ENCODE measurements around the gene KRTAP9-2.
"Not testable (repeated sequence)": the region's sequence is repeated elsewhere in the genome, so short reads cannot be mapped to it uniquely, and the experiment has no call there.

The KRTAP9-2 gene

DNA sequence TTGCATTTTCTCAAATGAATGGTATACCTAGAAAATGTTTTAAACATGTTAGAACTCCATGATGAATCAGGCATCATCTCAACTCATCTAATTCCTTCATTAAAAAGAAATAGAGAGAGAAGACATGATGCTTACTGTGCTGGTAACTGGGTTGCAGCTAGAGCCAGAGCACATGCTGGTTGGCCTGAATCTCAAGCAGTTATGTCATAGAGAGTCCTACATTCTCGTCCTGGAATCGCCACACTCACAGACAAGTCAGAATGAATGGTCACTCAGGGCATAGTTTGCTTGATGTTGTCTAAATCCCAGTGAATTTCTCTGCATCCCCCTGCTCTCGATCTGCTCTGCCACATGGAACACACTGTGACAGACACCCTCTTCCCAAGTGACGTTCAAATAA is 10.7 kb downstream of the KRTAP9-2 start:
- DNase-seq, result not testable (repeated sequence)

DNA sequence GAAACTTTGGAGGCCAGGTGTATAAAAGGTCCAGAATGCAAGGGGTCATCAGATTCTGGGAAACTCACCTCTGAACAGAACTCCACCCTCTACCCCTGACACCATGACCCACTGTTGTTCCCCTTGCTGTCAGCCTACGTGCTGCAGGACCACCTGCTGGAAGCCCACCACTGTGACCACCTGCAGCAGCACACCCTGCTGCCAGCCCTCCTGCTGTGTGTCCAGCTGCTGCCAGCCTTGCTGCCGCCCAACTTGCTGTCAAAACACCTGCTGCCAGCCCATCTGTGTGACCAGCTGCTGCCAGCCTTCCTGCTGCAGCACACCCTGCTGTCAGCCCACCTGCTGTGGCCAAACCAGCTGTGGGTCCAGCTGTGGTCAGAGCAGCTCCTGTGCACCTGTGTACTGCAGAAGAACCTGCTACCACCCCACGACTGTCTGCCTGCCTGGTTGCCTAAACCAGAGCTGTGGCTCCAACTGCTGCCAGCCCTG is 11.5 kb downstream of the KRTAP9-2 start, which contains the start of gene KRTAP9-8:
Gene KRTAP9-8 (plus strand): TSS at position 51 of the 489 bp plus-strand sequence. CDS start 53 bp downstream, at position 104.
- DNase-seq, result not testable (repeated sequence)

- not testable (repeated sequence) for DNase-seq
These were observed 20.7 kb downstream of the KRTAP9-2 start for GRCh38 chr17:41246995-41247787.

DNA sequence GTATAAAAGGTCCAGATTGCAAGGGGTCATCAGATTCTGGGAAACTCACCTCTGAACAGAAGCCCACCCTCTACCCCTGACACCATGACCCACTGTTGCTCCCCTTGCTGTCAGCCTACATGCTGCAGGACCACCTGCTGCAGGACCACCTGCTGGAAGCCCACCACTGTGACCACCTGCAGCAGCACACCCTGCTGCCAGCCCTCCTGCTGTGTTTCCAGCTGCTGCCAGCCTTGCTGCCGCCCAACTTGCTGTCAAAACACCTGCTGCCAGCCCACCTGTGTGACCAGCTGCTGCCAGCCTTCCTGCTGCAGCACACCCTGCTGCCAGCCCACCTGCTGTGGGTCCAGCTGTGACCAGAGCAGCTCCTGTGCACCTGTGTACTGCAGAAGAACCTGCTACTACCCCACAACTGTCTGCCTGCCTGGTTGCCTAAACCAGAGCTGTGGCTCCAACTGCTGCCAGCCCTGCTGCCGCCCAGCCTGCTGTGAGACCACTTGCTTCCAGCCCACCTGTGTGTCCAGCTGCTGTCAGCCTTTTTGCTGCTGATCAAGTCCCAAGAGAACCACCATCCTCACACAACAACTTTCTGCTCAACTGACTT is 23.3 kb downstream of the KRTAP9-2 start, which contains the start of gene KRTAP9-4:
Gene KRTAP9-4 (plus strand): TSS at position 51 of the 604 bp plus-strand sequence. CDS start 34 bp downstream, at position 85.
- DNase-seq, result not testable (repeated sequence)

DNA sequence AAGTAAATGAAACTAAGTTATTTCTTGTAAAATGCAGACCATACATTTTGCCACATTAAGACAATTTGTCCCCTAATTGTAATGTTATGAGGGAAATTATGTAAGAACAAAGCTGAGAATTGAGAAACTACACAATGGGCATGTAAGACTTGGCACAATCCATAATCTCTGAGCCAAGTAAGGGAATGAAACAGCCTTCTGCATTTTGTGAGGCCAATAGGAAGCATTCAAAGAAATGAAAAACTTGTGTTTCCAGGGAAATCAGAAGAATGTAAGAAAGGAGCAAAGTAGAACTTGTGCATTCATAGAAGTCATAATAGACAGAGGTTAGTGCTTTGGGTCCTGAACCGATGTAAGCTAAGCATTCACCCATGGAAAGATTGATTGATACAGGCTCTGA is 24.8 kb downstream of the KRTAP9-2 start:
- DNase-seq, result no peak

DNA sequence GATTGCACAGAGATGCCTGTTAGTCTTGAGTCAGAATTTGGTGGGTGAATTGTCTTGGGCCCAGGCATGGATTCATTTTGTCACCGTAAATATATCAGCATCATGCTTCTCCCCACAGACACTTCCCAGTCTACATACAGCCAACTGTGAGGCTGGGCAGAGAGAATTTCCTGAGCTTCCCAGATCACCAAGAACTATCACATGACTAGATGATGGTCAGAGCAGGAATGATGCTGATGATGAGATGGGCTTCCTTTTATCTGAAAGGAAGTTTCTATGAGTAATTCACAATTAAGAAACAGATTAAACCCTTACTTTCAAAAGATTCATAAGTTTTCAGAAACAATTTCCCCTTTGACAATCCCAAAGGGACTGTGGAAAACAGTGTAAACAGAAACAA is 28.4 kb downstream of the KRTAP9-2 start:
- DNase-seq, result no peak

DNA sequence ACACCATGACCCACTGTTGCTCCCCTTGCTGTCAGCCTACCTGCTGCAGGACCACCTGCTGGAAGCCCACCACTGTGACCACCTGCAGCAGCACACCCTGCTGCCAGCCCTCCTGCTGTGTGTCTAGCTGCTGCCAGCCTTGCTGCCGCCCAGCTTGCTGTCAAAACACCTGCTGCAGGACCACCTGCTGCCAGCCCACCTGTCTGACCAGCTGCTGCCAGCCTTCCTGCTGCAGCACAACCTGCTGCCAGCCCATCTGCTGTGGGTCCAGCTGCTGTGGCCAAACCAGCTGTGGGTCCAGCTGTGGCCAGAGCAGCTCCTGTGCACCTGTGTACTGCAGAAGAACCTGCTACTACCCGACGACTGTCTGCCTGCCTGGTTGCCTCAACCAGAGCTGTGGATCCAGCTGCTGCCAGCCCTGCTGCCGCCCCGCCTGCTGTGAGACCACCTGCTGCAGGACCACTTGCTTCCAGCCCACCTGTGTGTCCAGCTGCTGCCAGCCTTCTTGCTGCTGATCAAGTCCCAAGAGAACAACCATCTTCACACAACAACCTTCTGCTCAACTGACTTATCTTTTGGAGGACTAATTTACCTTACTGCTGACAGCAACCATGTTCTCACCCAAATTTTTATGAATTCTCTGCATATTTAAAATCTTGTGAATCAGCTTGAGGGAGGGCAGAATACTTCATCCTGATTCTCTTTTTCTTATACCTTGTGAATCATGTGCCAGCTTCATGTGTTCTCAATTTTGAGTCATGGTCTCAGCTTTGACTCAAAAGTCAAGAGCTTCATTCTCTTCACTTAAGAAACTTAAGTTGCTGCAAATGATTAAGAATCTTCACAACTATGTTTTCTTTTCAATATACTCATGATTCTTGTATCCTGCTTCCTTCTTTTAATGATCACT is 29.2 kb downstream of the KRTAP9-2 start, which contains the start of gene KRTAP9-9:
Gene KRTAP9-9 (plus strand): TSS at position 4 of the 910 bp plus-strand sequence.
- DNase-seq, result not testable (repeated sequence)

DNA sequence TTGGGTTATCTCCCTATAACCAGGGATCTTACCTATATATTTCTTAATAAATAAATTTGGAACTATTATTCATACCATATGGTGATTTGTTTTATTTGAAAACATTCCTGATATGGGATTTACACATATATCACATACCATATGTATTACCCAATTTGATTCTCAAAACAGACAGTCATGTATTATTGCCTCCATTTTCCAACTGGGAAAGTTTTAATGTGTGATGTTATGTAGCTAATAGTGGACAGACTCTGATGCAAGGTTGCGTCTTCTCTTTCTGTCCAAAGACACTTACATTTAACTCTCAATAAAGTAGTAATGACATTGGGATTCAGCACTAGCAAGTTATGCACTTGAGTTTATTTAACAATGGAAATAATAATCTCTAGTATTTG is 29.8 kb downstream of the KRTAP9-2 start:
- no peak for DNase-seq

DNA sequence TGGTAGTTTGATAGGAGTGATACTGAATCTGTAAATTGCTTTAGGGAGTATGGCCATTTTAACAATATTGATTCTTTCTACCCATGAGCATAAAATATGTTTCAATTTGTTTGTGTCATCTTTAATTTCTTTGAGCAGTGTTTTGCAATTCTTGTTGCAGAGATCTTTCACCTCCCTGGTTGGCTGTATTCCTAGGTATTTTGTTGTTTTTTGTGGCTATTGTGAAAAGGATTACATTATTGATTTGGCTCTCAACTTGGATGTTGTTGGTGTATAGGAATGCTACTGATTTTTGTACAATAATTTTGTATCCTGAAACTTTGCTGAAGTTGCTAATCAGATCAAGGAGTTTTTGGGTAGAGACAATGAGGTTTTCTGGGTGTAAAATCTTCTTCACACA is 32.0 kb downstream of the KRTAP9-2 start:
- DNase-seq, result no peak

GRCh38 chr17:41263212-41263611 is 36.8 kb downstream of the KRTAP9-2 start:
- no peak for DNase-seq

GRCh38 chr17:41264599-41264998 is 38.2 kb downstream of the KRTAP9-2 start:
- no peak for DNase-seq

DNA sequence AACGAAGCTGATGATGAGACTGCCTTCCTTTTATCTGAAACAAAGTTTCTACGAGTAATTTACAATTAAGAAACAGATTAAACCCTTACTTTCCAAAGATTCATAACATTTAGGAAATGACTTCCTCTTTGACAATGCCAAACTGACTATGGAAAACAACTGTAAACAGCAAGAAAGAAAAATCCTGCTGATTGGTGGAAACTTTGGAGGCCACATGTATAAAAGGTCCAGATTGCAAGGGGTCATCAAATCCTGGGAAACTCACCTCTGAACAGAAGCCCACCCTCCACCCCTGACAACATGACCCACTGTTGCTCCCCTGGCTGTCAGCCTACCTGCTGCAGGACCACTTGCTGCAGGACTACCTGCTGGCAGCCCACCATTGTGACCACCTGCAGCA is 38.6 kb downstream of the KRTAP9-2 start, which contains the start of gene KRTAP9-6:
Gene KRTAP9-6 (plus strand): TSS at position 301 of the 400 bp plus-strand sequence. CDS start 0 bp downstream, at position 301.
- no peak for DNase-seq

- no peak for DNase-seq
These were observed 41.3 kb downstream of the KRTAP9-2 start for GRCh38 chr17:41267711-41268110.

DNA sequence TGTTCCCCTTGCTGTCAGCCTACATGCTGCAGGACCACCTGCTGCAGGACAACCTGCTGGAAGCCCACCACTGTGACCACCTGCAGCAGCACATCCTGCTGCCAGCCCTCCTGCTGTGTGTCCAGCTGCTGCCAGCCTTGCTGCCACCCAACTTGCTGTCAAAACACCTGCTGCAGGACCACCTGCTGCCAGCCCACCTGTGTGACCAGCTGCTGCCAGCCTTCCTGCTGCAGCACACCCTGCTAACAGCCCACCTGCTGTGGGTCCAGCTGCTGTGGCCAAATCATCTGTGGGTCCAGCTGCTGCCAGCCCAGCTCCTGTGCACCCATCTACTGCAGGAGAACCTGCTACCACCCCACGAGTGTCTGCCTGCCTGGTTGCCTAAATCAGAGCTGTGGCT is 44.9 kb downstream of the KRTAP9-2 start:
- not testable (repeated sequence) for DNase-seq

- DNase-seq, result no peak
These were observed 45.4 kb downstream of the KRTAP9-2 start for GRCh38 chr17:41271858-41272257.

DNA sequence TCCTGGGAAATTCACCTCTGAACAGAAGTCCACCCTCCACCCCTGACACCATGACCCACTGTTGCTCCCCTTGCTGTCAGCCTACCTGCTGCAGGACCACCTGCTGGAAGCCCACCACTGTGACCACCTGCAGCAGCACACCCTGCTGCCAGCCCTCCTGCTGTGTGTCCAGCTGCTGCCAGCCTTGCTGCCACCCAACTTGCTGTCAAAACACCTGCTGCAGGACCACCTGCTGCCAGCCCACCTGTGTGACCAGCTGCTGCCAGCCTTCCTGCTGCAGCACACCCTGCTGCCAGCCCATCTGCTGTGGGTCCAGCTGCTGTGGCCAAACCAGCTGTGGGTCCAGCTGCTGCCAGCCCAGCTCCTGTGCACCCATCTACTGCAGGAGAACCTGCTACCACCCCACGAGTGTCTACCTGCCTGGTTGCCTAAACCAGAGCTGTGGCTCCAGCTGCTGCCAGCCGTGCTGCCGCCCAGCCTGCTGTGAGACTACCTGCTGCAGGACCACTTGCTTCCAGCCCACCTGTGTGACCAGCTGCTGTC is 49.3 kb downstream of the KRTAP9-2 start, which contains the start of gene KRTAP9-7:
Gene KRTAP9-7 (plus strand): TSS at position 51 of the 543 bp plus-strand sequence. CDS start 0 bp downstream, at position 51.
- not testable (repeated sequence) for DNase-seq

Measured in activated CD4-positive, alpha-beta T cell treated with anti-CD3 and anti-CD28 coated beads, Interleukin-2, amount 50 U/mL, for 4 hours (primary cell).